22Rv1 (cell line): ENCODE measurements around the gene RAB6D.
"Not testable (repeated sequence)": the region's sequence is repeated elsewhere in the genome, so short reads cannot be mapped to it uniquely, and the experiment has no call there.

ENCODE experiments used
- CTCF ChIP-seq: fragments of 450-650 bp; IDR thresholded peaks from 2 replicates; pipeline ENCODE4 v1.5.1; 2017; ENCODE audit warnings: mild to moderate bottlenecking
- ZFX ChIP-seq: fragments of 450-650 bp; IDR thresholded peaks from 2 replicates; pipeline ENCODE4 v1.6.1; 2017; ENCODE audit warnings: antibody characterized with exemption, borderline replicate concordance

GRCh38 chr2:131335319-131335718 lies 28.6 kb downstream of the RAB6D start:
- peak; percentile 30; the same call in 1 of the 2 replicates for TF ChIP-seq CTCF
- not testable (repeated sequence) for TF ChIP-seq ZFX
